Motor neuron (in vitro differentiated cells): ENCODE measurements around the gene DYNAP. TPM values are rescaled to one million over a fixed set of nuclear protein-coding genes. Genes with fewer than 3 reads are reported as not detected.

Source experiments
- total RNA-seq, 8 experiments: library from RNA; unstranded; fragments of 300-600 nt; gene quantifications; 2 replicates each; pipeline versions ENCODE4 v1.2.3 to v1.2.4, GENCODE V29; 2022

The DYNAP gene
- total RNA-seq, 8 experiments from 2014 or later, result 0.21 to 0.43 (median 0.21) TPM; not detected in 5

Other genes starting within 250 kb of the DYNAP start
- gene STARD6, start 233.4 kb upstream of the DYNAP start, total RNA-seq, result under 1 TPM in 5 of 8 experiments, not detected in 3; 0.05 to 0.82 (median 0.64) TPM
- 1 to 10 TPM in 7 of 8 experiments, under 1 TPM in 1; 0.92 to 6.2 (median 2.9) TPM for gene C18orf54, start 233.3 kb upstream of the DYNAP start, total RNA-seq
- gene RAB27B, start 237.2 kb downstream of the DYNAP start, total RNA-seq, result 1 to 10 TPM in 6 of 8 experiments, under 1 TPM in 2; 0.03 to 8.5 (median 3.0) TPM